HG03175 (cell line): Measurements from ENCODE around the gene LGALS7.
"Not testable (repeated sequence)": the region's sequence is repeated elsewhere in the genome, so short reads cannot be mapped to it uniquely, and the experiment has no call there.

ENCODE experiments used
- ATAC-seq: cut with Tn5 transposase; IDR thresholded peaks from one replicate; pipeline ENCODE4 v1.9.1; 2021; ENCODE audit warnings: mild to moderate bottlenecking, moderate library complexity; ENCODE audit not compliant: unreplicated experiment

Gene LGALS7

DNA sequence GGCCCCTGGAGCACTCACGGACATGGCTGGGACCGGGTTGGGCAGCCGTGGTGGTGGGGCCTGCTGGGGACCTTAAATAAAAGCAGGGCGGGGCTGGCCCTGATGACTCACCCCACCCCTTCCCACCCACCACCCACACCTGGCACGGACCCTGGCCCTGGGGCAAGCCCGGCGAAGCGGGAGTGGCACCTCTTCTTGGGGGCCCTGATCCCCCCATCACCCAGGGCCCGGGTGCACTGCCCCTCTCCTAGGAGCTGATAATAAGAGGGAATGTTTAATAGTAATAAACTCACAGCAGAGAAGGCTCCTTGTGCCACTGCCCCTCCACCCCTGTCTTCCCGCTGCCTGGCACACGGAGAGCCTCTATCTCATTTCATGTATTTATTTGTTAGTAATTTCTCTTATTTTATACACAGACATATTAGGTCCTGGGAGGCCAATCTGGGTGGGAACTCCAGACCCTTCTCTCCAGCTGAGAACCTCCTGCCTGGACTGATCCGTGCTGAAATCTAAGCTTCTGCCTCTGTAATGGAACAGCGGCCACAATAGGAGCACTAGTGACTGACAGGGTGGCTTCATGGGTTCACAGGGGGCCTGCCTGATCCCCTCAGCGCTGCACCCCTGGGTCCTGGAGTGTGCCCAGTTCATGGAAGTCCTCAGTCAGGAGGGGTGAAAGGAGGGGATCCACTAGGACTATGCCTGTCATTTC, at the start of gene LGALS7:
TSS of gene LGALS7 (minus strand) at position 49 of the 709 bp plus-strand sequence. CDS start at position 24, 25 bp downstream.
- no peak for ATAC-seq

DNA sequence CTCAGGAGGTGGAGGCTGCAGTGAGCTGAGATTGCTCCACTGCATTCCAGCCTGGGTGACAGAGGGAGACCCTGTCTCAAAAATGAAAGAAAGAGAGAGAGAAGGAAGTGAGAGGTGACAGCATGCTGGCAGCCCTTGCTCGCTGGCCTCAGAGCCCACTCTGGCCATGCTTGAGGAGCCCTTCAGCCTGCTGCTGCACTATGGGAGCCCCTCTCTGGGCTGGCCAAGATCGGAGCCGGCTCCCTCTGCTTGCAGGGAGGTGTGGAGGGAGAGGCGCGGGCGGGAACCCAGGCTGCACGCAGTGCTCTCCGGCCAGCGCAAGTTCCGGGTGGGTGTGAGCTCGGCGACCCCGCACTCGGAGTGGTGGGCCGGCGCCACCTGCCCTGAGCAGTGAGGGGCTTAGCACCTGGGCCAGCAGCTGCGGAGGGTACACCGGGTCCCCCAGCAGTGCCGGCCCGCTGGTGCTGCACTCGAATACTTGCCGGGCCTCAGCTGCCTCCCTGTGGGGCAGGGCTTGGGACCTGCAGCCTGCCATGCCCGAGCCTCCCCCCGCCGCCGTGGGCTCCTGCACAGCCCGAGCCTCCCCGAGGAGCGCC, 48.0 kb upstream of the LGALS7 start:
- not testable (repeated sequence) for ATAC-seq

DNA sequence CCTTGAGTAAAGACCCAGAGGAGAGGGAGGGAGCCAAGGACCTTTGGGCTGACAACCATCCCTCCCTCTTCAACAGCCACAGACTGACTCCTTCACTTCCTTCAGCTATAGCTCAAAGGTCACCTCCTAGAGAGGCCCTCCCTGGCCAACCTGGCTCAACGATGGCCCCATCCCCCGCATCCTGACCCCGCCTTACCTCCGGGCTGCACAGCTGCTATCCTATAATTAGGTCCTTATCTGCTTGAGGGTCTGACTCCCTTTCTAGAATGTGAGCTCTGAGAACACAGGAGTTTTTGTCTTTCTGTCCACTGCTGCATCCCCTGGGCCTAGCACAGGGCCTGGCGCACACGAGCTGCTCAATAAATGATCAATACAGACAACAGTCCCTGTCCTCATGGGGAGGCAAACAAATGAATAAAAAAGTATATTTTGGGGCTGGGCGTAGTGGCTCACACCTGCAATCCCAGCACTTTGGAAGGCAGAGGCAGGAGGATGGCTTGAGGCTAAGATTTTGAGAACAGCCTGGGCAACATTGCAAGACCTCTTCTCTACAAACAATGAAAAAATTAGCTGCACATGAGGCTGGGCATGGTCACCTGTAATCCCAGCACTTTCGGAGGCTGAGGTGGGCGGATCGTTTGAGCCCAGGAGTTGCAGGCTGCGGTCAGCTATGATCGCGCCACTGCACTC, 46.1 kb upstream of the LGALS7 start:
- ATAC-seq = no peak

DNA sequence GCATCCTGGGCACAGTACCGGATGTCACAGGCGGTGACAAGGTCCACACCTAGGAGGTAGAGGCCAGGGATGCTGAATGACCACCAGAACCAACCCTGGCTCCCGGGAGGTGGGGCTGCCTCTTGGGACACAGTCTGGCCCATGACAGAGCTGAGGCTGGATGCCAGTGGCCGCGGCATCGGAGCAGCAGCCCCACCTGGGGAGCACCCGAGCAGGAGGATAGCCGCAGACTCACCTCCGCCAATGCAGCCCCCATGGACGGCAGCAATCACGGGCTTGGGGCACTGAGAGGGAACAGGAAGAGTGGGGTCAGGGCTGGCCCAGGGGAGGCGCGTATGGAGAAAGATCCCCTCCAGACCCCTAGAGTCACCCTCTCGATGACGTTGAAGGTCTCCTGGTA, 43.8 kb upstream of the LGALS7 start:
- no peak for ATAC-seq

DNA sequence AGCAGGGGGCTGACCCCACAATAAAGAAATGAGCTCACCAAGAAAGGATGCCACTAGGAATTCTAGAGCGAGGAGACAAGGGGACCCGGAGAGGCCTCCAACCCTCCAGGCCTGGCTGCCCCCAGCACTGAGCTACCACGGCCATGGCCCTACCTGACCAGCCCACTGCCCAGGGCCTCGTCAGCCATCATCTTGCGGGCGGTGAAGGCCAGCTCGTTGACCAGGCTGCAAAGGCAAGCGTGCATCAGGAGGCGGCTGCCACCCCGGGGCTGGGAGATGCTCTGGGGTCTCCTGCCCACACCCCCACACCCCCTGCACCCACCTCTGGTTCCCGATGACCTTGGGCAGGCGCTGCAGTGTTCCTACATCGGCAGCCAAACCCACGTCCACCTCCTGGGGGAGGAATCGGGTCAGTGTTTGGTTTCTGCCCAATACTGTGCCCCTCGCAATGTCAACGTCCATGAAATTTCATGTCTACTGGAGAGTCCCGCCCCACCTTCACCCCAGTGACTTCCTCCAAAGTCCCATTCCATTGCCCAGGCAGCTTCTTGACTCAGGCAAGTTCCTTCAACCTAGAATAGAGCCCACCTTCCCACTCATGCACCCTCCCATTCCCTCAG, 42.9 kb upstream of the LGALS7 start:
- ATAC-seq = no peak

DNA sequence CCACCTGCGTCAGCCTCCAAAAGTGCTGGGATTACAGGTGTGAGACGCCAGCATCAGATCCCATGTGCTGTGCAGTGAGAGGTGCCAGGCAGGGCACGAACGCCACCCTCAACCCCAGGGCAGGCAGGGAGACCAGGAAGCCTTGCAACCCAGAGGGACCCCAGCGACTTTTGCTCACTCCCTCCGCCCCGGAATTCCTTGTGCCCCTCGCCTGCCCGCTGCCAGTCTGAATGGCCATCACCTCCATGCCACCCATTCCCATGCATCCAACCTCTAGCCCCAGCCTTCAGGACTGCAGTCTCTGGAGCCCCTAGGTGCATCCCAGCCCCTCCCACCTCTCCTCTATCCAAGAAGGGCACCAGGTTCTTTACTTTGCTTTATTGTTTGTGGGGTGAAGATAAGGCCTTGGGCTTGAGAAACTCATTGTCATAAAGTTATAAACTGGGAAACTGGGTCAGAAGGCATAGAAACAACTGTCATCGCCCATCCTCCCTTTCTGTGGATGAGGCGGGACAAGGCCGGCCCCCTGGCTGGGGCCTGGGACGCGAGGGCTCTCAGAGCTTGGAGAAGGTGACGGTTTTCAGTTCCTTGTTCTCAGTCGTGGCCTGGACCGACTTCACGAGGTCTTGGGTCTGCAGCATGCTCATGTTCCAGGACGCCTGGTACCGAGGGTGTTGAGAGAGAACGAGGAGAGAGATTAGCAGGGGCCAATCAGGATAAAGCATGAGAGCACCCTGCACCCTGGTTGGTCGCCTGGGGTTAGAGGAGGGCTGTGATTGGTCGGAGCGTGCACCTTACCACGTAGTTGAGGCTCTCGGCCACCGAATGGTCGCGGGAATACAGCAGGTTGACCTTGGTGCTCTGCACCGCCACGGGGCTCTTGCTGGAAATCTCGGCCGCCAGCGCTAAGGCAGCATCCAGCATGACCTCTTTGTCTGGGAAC, 42.0 kb upstream of the LGALS7 start:
- ATAC-seq = no peak

DNA sequence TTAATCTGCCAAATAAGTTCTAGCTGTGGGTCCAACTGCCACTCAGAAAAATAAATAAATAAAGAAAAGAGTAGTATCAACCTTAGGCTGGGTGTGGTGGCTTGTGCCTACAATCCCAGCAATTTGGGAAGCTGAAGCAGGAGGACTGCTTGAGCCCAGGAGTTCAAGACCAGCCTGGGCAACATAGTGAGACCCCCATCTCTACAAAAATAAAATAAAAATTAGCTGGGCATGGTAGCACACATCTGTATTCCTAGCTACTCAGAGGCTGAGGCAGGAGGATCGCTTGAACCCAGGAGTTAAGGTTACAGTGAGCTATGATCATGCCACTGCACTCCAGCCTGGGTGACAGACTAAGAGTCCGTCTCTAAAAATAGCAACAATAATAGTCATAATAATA, 40.6 kb upstream of the LGALS7 start:
- not testable (repeated sequence) for ATAC-seq

DNA sequence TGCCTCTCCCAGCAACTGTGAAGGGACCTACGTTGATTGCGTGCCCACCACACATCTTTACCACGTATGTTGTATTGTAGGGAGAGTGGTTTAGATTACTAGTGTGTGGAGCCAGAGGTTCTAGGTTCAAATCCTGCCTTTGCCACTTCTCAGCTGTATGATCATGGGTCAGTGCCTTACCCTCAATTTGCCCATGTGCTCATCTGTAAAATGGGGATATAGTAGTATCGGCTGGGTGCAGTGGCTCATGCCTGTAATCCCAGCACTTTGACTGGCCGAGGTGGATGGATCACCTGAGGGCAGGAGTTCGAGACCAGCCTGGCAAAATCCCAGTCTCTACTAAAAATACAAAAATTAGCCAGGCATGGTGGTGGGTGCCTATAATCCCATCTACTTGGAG, 40.0 kb upstream of the LGALS7 start:
- ATAC-seq = no peak

DNA sequence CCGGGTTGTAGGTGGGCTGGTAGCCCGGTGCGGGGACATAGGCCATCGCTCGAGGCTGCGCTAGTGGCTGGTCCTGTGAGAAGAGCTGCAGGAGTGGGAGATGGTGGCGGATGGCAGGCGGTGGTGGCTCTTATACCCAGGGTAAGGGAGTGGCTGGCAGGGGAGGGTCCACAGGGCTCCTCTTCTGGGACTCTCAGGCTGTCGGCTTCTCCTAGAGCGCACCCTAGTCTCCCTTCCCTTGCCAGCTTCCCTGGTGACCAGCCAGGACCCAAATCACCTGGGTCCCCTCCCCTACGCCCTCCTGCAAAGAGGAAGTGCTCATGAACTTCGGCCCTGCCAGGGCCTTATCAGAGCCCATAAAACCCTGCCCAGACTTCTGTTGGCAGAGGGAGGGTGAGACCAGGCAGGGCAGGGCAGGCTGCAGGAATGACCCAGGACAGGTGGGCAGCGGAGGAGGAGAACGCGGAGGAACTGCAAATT, 39.6 kb upstream of the LGALS7 start, which contains the start of gene LGALS4:
TSS of gene LGALS4 (minus strand) at position 105 of the 480 bp plus-strand sequence. CDS start at position 46, 59 bp downstream.
- no peak for ATAC-seq

DNA sequence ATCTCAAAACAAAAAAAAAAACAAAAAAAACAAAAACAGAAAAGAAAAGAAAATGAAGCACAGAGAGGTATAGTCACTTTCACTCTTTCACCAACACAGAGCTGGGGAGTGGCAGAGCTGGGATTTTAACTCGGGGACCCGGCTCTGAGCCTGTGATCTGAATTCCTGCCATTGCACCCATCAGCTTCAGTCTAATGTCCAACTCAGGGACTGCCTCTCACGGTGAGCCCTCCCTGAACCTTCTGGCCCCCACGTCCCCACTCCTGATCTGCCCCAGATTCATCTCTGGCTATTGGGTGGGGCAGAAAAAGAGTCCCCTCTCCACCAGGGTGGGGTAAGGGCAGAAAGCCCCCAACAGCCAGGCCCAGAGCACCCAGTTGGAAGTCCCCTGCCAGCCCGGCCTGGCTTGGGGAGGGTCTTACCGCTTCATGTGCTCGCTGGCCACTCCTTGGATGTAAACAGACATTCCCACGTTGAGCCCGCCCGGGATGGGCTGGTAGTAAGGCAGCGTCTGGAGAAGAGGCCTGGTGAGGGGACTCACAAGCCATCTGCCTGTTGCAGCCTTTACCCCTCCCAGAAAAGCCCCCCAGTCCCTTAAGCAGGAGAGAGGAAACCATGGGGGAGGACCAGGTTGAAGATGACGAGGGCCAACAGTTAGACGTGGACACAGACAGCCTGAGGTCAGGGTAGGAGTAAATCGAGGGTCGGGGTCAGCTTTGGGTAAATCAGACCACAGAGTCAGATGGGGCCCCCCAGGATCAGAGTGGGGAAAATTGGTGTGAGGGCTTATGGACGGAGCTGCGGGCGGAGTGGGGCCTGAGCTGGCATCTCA, 38.9 kb upstream of the LGALS7 start:
- ATAC-seq = no peak

DNA sequence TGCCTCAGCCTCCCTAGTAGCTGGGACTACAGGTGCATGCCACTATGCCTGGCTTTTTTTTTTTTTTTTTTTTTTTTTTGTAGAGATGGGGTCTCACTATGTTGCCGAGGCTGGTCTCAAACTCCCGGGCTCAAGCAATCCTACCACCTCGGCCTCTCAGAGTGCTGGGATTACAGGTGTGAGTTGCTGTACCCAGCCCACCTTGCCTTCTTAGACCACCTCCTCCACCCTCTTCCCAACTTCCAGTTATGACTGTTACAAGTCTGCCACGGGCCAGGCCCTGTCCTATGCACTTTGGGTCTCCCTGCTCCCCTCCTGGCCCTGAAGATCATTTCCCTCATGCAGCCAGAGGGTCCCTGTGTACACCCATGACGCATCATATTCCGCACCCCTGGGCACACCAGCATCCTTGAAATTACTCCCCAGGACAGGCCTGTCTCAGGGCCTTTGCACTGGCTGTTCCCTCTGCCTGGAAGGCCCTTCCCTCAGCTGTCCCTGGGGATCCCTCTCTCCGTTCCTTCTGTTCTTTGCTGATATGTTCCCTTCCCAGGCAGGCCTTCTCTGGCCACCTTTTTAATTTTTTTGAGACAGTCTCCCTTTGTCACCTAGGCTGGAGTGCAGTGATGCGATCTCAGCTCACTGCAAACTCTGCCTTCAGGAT, 36.4 kb upstream of the LGALS7 start:
- ATAC-seq = no peak

DNA sequence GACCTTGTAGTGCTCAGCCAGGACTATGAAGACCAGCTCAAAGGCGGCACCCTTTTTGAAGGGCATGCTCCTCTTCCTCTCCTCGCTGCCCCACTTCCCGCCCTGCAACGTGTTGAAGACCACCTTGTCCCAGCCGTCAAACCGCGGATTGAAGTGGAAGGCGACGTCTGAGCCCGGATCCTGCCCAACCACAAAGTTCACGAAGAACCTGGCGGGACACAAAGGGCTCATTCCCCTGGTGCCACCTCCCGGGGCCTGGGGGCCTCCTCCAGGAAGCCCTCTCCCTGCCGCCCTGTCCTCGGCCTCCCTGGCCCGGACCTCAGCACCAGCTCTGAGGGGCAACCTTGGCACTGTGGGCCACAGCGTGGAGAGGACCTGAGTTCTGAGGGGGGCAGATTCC, 35.4 kb upstream of the LGALS7 start:
- no peak for ATAC-seq

DNA sequence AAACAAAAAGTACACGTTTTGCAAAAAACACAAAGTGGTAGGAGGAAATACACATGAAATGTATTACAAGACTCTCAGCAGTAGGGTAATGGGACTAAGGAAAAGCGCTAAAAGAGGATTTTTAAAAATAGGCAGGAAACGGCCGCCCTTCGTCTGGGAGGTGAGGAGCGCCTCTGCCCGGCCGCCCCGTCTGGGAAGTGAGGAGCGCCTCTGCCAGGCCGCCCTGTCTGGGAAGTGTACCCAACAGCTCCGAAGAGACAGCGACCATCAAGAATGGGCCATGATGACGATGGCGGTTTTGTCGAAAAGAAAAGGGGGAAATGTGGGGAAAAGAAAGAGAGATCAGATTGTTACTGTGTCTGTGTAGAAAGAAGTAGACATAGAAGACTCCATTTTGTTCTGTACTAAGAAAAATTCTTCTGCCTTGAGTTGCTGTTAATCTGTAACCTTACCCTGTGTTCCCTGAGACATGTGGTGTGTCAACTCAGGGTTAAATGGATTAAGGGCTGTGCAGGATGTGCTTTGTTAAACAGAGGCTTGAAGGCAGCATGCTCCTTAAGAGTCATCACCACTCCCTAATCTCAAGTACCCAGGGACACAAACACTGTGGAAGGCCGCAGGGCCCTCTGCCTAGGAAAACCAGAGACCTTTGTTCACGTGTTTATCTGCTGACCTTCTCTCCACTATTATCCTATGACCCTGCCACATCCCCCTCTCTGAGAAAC, 34.2 kb upstream of the LGALS7 start:
- not testable (repeated sequence) for ATAC-seq

DNA sequence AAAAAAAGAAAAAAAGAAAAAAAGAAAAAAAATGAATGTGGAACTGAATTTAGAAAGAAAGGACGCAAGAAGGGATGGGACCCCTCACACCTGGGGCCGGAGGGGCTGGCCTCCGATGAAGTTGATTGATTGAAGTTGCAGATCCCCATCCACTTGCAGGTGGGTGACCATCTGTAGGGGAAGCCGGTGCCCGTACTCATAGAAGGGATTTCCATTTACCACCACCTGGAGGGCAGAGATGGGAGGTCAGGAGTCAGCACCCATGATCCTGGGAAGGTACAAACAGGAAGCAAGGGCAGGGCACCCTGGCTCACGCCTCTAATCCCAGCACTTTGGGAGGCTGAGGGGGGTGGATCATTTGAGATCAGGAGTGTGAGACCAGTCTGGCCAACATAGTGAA, 33.1 kb upstream of the LGALS7 start:
- ATAC-seq = no peak

DNA sequence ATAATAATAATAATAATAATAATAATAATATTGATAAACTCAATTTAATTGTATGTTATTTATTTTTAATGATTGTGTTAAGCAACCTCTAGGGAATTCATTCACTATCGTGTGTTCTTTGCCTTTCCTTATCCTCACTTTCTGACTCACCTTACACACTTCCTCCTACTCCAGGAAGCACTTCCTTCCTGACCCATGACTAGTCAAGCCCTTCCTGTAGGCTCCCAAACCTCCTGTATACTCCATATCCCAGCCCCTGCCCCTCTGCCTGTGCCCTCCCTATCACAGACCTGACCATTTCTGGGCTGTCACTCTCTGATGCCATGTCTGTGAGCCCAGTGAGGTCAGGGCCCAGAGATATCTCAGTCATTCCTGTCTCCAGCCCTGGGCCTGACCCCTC, 31.9 kb upstream of the LGALS7 start:
- ATAC-seq = no peak

DNA sequence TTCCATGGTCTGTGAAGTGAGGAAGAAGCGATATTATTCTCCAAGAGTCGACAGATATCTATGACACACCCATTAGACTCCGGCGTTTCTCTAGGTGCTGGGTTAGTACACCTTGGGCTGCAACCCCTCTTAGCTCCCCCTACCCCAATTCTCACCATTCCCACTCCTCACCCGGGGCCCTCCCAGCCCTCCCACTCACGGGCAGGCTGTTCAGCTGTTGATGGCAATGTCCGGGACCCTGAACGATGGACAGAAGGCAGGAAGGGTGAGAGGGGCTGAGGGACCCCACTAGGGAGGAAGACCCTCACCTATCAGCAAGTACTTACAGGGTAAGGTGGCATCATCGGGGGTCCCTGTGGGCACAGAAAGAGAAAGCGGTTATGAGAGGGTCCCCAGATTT, 30.2 kb upstream of the LGALS7 start:
- ATAC-seq = no peak

DNA sequence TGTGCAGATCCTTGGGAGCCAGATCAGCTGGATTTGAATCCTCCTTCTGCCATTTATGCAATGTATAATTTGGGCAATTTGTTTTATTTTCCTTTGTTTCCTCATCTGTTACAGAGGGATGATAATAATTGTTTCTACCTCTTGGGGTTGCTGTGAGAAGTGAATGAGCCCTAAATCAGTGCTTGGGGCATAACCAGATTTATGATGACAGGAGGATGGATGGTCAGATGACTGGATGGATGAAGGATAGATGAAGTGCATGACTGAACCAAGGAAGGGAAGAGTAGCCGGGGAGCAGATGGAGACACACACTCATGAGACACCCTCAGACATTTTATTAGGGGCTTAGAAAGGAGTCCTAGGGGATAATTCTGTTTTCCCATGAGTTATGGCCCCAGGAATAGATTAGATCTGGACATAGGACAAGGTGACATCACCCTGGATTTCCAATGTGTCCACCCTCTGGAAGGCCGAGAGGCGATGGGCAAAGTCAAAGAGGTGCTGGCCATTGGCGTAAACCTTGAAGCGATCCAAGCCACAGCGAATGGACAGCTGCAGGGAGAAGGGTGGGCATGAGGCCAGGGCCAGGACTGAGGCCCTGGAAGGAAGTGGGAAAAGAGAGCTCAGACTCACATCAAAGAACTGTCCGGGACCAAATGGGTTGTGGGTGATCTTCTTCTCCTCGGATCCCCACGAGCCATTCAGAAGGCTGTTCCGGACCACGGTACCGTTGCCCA, 28.2 kb upstream of the LGALS7 start:
- no peak for ATAC-seq
